PC-9 (cell line): ENCODE measurements around the gene DCP1B. TPM values are rescaled to one million over a fixed set of nuclear protein-coding genes. Genes with fewer than 3 reads are reported as not detected.

Experiments
- BruUV-seq: library from RNA; stranded (reverse); fragments of 400-500 nt; replicated peaks from 2 replicates; lab custom pipeline; 2021; lab: Mats Ljungman, UMichigan
- CTCF ChIA-PET: fragments of 300-600 bp; sonication (Branson Sonifier 250); formaldehyde crosslinking; loops from one replicate; lab custom pipeline; 2022; ENCODE audit warnings: antibody characterized with exemption; lab: Charles Lee
- POLR2A ChIA-PET: fragments of 300-600 bp; sonication (Branson Sonifier 250); formaldehyde crosslinking; loops from one replicate; lab custom pipeline; 2022; ENCODE audit warnings: antibody characterized with exemption; ENCODE audit not compliant: unreplicated experiment; lab: Charles Lee
- DNase-seq, 2 experiments: peaks; one replicate each; pipeline versions ENCODE4 v3.0.0 to v3.0.0-alpha.2; 2015 to 2022; ENCODE audit warnings: mixed read lengths in 1 of 2
- H2AFZ ChIP-seq: fragments of 200-600 bp; sonication (generic); 2 replicates; pipeline ENCODE4 v1.8.1; 2017; ENCODE audit warnings: antibody characterized with exemption
- H3F3A ChIP-seq: fragments of 200-600 bp; sonication (generic); 2 replicates; pipeline ENCODE4 v1.8.1; 2017; ENCODE audit warnings: antibody characterized with exemption, mild to moderate bottlenecking, low read depth; ENCODE audit not compliant: insufficient read depth
- H3K27ac ChIP-seq: fragments of 200-600 bp; sonication (generic); 2 replicates; pipeline ENCODE4 v1.6.1; 2016; ENCODE audit warnings: mixed run types
- H3K27me3 ChIP-seq: fragments of 200-600 bp; sonication (generic); 2 replicates; pipeline ENCODE4 v1.6.1; 2016; ENCODE audit warnings: low read depth, mixed run types; ENCODE audit not compliant: insufficient read depth
- H3K36me3 ChIP-seq: fragments of 200-600 bp; sonication (generic); 2 replicates; pipeline ENCODE4 v1.6.1; 2016; ENCODE audit warnings: low read depth, mixed run types
- H3K4me1 ChIP-seq: fragments of 200-600 bp; sonication (generic); replicated peaks from 2 replicates; pipeline ENCODE4 v1.6.1; 2016; ENCODE audit warnings: mixed run types; ENCODE audit not compliant: insufficient read depth
- H3K4me2 ChIP-seq: fragments of 200-600 bp; sonication (generic); 2 replicates; pipeline ENCODE4 v1.6.1; 2017; ENCODE audit warnings: mixed run types
- H3K4me3 ChIP-seq: fragments of 200-600 bp; sonication (generic); 2 replicates; pipeline ENCODE4 v1.6.1; 2016; ENCODE audit warnings: mixed run types
- H3K79me2 ChIP-seq: fragments of 200-600 bp; sonication (generic); 2 replicates; pipeline ENCODE4 v1.6.1; 2017; ENCODE audit warnings: low read depth, mixed run types
- H3K9me2 ChIP-seq: fragments of 200-600 bp; sonication (generic); 2 replicates; pipeline ENCODE4 v1.8.1; 2017; ENCODE audit warnings: mild to moderate bottlenecking; ENCODE audit not compliant: insufficient read depth
- H3K9me3 ChIP-seq: fragments of 200-600 bp; sonication (generic); 2 replicates; pipeline ENCODE4 v1.8.1; 2016; ENCODE audit warnings: low read depth; ENCODE audit not compliant: insufficient read depth
- H4K20me1 ChIP-seq: fragments of 200-600 bp; sonication (generic); 2 replicates; pipeline ENCODE4 v1.8.1; 2017; ENCODE audit not compliant: insufficient read depth
- CTCF ChIP-seq: fragments of 200-600 bp; sonication (generic); conservative IDR thresholded peaks from 2 replicates; pipeline ENCODE4 v1.6.1; 2017; ENCODE audit warnings: mixed run types, antibody characterized with exemption, mild to moderate bottlenecking, moderate library complexity
- EZH2 ChIP-seq: fragments of 200-600 bp; sonication (generic); IDR thresholded peaks from 2 replicates; pipeline ENCODE4 v1.8.0; 2017; ENCODE audit warnings: antibody characterized with exemption, low read depth
- intact Hi-C: fragments of 100-400 bp; cut with micrococcal nuclease; formaldehyde crosslinking; loops from one replicate; pipeline ENCODE4 v1.10.0; 2022; ENCODE audit not compliant: unreplicated experiment
- total RNA-seq: library from RNA; stranded (reverse); gene quantifications from 2 replicates; pipeline ENCODE4 v1.2.3, GENCODE V29; 2021

DCP1B gene
- total RNA-seq, 1 experiment from 2014 or later, result 6.8 TPM

- no peaks in the 10 kb centered on the region for H3K79me2 ChIP-seq
- POLR2A ChIA-PET, result no interaction called here
- no peaks in the 10 kb centered on the region for H3K4me1 ChIP-seq
- H4K20me1 ChIP-seq, result no peaks in the 10 kb centered on the region
- intact Hi-C loops, result no loop called here
- H3K4me2 ChIP-seq, result no peak overlapping the region
- no peak overlapping the region for H2AFZ ChIP-seq
- H3K36me3 ChIP-seq, result no peaks in the 10 kb centered on the region
- no peak overlapping the region for H3K27ac ChIP-seq
- no peak overlapping the region for H3K4me3 ChIP-seq
- no TSS peak for BruUV-seq
- H3K9me3 ChIP-seq, result no peaks in the 10 kb centered on the region
- H3K27me3 ChIP-seq, result peaks cover 80% of the 10 kb centered on the region
- CTCF ChIA-PET, result no interaction called here
- no peaks in the 10 kb centered on the region for H3K9me2 ChIP-seq
- TF ChIP-seq CTCF (no peak), EZH2 (no peak)
- DNase-seq, result no peak
- H3F3A ChIP-seq, result no peaks in the 10 kb centered on the region
Measured at GRCh38 chr12:2046957-2047356, 42.7 kb upstream of the DCP1B start.

GRCh38 chr12:2044165-2044564, 39.9 kb upstream of the DCP1B start:
- Histone ChIP-seq H3K27ac (no peak overlapping the region), H3F3A (no peaks in the 10 kb centered on the region), H3K79me2 (no peaks in the 10 kb centered on the region), H2AFZ (no peak overlapping the region), H3K9me3 (no peaks in the 10 kb centered on the region), H3K36me3 (no peaks in the 10 kb centered on the region), H3K4me1 (no peaks in the 10 kb centered on the region), H3K4me2 (no peak overlapping the region), H3K27me3 (peaks cover 94% of the 10 kb centered on the region), H3K4me3 (no peak overlapping the region), H4K20me1 (no peaks in the 10 kb centered on the region), H3K9me2 (no peaks in the 10 kb centered on the region)
- intact Hi-C loops, result no loop called here
- ChIA-PET POLR2A (no interaction called here), CTCF (no interaction called here)
- no TSS peak for BruUV-seq
- TF ChIP-seq EZH2, result no peak
- TF ChIP-seq CTCF, result no peak
- DNase-seq, result no peak

GRCh38 chr12:2043054-2043453, 38.8 kb upstream of the DCP1B start:
- no TSS peak for BruUV-seq
- Histone ChIP-seq H3K9me2 (no peaks in the 10 kb centered on the region), H3K9me3 (no peaks in the 10 kb centered on the region), H3K4me3 (no peak overlapping the region), H3K27me3 (peaks cover 94% of the 10 kb centered on the region), H3K4me2 (no peak overlapping the region), H4K20me1 (no peaks in the 10 kb centered on the region), H3F3A (no peaks in the 10 kb centered on the region), H3K79me2 (no peaks in the 10 kb centered on the region), H3K27ac (no peak overlapping the region), H3K4me1 (no peaks in the 10 kb centered on the region), H3K36me3 (no peaks in the 10 kb centered on the region), H2AFZ (no peak overlapping the region)
- TF ChIP-seq CTCF (no peak), EZH2 (no peak)
- POLR2A ChIA-PET, result no interaction called here
- DNase-seq, result no peak
- CTCF ChIA-PET, result no interaction called here
- intact Hi-C loops, result no loop called here
